Stimulated activated CD4-positive, alpha-beta T cell treated with anti-CD3 and anti-CD28 coated beads, Interleukin-15, amount 100 ng/mL, for 48 hours (primary cell): ENCODE measurements around the gene SEMA6C.
"Not testable (repeated sequence)": the region's sequence is repeated elsewhere in the genome, so short reads cannot be mapped to it uniquely, and the experiment has no call there.

Experiments
- DNase-seq, 2 donors: peaks; one replicate each; pipeline ENCODE4 v3.0.0-alpha.2; 2020; ENCODE audit warnings: low read depth in 2 of 2

The SEMA6C gene

DNA sequence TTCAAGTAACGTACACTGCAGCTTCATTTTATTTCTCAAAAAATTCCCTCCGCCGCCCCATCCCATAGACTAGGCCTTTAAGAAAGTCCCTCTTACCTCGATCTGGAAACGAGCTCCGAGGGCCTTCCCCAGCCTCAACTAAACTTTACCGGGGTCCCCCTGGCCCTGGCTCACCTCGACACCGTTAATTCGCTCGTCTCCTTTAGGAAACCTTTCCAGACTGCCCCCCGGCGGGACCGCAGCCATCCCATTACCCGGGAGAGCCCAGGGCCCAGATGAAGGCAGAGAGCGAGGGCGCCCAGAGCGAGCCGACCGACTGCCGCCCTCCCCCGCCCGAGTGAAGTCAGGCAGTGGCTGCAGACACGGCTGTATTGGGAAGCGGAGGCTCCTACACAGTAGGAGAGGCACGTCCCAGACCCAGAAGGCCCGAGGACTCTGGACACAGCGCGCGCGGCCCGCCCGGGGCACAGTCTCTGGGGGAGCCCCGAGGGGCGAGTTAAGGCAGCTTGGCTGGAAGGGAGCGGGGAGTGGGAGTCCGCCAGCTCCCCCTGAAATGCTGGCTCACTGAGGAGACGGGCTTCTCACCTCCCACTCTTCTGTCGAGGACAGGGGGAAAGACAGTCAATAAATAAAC is 14.6 kb downstream of the SEMA6C start:
- no peak for DNase-seq

DNA sequence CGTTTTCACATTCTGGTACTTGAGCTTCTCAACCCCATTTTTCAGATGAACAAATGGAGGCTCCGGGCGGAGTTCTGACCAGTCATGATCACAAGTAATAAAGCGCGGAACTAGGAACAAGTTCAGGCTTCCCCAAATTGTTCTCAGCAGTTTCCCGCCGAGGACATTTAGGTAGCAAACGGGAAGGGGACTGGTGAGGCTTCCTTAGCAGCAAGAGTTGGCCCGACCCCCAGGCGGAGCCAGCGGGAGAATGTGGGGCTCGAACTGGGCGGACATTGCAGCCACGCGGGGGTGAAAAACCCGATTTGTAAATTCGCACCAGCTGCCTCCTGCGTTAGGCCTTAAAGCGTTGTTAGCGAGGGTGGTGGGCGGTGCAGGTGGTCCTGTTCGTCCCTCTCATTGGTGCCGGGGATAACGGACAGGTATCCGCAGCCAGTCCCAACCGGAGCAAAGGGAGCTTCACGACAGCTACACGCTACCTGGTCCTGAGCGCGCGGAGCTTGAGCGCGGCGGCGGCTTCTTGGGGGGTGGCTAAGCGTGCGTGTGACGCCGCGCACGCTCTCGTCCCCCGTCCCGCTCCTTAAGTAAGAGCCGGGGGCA is 15.3 kb downstream of the SEMA6C start:
- peak; percentile 84 to 87 for DNase-seq

DNA sequence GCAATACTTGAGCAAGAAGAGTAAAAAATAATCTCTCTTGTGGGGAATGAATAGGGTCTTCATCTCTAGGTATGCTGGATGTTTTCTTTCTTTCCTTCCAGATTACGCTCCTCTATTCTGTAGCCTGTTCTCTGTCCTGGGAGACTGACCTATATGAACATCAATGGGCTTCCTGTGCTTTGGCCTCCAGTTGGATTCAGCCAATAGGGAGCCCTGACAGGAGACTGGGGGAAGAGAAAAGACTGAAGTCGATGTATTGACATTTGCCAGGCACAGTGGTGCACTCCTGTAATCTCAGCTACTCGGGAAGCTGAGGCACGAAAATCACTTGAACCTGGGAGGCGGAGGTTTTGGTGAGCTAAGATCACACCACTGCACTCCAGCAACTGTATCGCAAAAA is 17.6 kb downstream of the SEMA6C start:
- DNase-seq: no peak

DNA sequence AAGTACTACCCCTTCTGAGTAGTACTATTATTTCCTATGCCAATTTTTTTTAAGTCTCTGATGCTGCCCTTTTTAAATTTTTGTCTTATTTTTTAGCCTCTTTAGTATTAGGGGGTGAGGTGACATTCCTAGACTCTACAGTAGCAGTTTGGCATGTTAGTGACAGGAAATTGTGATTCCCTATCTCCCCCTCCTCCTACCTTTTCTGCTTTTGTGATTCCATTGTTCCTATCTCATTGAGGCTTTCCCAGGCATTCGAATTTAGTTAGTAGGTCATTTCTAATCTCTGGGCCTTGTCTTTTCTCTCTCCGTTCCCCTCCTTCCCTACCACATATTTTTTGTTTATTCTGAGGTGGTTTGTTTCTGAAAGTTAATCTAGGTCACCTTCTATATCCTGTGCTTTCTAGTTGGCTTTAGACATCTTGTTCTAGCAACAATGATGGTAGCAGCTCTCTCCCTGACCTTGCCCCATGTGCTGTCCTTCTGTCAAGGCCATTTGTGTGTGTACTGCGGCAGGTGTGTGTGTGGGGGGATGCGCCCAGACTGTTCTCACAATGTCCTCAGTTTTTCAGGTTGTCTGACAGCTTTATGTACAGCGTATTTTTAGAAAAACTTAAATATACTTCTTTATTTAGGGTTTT is 21.5 kb downstream of the SEMA6C start:
- no peak for DNase-seq

DNA sequence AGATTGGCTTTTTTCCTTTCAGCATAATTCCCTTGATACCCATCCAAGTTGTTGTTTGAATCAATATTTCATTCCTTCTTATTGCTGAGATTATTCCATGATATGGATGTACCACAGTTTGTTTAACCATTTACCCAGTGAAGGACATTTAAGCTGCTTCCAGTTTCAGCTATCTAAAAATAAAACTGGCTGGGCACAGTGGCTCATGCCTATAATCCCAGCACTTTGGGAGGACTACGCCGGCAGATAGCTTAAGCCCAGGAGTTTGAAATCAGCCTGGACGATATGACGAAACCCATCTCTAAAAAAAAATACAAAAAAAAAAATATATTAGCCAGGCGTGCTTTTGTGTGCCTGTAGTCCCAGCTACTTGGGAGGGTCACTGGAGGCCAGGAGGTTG is 32.6 kb downstream of the SEMA6C start:
- no peak for DNase-seq

DNA sequence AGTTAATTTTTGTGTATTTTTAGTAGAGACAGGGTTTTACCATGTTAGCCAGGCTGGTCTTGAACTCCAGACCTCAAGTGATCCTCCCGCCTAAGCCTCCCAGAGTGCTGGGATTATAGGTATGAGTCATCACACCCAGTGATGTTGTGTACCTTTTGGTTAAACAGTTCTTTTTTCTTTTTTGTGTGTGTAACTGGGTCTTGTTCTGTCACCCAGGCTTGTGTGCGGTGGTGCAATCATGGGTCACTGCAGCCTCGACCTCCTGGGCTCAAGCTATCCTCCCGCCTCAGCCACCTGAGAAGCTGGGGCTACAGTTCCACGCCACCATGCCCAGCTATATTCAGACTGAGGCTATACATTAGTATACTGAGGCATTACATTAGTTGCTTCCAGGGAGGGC is 38.1 kb downstream of the SEMA6C start:
- DNase-seq: no peak

DNA sequence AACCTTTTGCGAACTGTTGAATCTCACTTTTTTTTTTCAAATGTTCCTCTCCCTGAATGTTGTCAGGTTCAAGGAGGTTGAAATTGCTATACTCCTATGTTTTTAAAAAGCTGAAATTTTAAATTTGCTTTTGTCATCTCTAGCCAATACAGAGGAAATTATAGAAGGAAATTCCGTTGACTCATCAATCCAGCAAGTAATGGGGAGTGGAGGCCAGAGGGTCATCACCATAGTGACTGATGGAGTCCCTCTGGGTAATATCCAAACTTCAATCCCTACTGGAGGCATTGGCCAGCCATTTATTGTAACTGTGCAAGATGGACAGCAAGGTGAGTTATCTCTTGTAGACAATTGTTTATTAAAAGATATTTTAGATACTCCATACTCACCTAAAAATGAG is 39.5 kb downstream of the SEMA6C start:
- DNase-seq: no peak

DNA sequence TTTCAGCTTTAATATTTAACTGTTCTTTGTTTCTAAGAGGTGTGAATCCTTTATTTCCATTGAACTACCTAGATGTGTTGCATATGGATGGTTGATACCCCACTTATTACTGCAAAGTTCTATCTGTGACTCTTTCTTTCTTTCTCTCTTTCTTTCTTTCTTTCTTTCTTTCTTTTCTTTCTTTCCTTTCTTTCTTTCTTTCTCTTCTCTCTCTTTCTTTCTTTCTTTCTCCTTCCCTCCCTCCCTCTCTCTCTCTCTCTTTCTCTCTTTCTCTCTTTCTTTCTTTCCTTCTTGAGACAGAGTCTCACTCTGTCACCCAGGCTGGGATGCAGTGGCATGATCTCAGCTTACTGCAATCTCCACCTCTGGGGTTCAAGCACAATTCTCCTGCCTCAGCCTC is 41.8 kb downstream of the SEMA6C start:
- DNase-seq: no peak

DNA sequence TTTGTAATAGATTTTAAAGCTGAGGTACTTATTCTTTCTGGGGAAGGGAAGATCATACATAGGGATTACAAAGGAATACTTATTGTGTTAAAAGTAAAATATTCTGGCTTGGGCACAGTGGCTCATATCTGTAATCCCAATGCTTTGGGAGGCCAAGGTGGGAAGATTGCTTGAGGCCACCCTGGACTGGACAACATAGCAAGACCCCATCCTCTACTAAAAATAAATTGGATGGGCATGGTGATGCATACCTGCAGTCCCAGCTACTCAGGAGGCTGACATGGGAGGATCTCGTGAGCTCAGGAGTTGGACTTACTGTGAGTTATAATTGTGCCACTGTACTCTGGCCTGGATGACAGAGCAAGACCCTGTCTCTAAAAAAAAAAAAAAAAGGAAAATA is 48.3 kb downstream of the SEMA6C start:
- no peak for DNase-seq

DNA sequence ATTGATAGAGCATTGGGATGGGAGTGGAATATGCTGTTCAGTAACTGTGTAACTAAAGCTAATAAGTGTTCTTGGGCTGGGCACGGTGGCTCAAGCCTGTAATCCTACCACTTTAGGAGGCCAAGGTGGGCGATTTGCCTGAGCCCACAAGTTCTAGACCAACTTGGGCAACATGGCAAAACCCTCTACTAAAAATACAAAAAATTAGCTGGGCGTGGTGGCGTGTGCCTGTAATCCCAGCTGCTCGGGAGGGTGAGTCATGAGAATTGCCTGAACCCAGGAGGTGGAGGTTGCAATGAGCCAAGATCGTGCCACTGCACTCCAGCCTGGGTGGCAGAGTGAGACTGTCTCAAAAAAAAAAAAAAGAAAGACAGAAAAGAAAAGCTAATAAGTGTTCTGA is 49.0 kb downstream of the SEMA6C start:
- not testable (repeated sequence) for DNase-seq

DNA sequence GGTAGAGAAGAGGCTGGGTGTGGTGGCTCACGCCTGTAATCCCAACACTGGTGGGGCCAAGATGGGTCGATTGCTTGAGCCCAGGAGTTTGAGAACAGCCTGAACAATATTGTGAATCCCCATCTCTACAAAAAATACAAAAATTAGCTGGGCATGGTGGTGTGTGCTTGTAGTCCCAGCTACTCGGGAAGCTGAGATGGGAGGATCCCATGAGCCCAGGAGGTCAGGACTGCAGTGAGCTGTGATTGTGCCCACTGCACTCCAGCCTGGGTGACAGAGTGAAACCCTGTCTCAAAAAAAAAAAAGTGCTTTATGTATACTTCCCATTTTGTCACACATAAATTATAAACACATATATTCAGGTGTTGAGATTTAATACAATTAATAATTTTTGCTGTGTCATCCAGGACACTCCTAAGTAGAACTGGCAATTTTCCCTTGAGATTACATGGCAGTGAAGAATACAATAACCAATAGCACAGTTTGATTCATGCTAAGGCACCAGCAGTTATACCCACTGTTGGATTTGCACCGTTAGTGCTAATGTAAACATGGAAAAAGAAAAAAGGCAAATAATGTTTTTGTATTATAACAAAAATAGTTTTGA is 60.4 kb downstream of the SEMA6C start:
- no peak for DNase-seq
